Panc1 (cell line): Measurements from ENCODE around the gene SYNE1. TPM values are rescaled to one million over a fixed set of nuclear protein-coding genes. Genes with fewer than 3 reads are reported as not detected.

Experiments used
- ATAC-seq: fragments of 200-7000 bp; cut with Tn5 transposase; 2 replicates; pipeline ENCODE4 v1.9.1; 2020; ENCODE audit warnings: mild to moderate bottlenecking, moderate library complexity
- BruUV-seq: library from RNA; stranded (reverse); fragments of 400-500 nt; replicated peaks from 2 replicates; lab custom pipeline; 2021; lab: Mats Ljungman, UMichigan
- CTCF ChIA-PET: fragments of 300-600 bp; sonication (Branson Sonifier 250); formaldehyde crosslinking; loops from one replicate; lab custom pipeline; 2022; ENCODE audit warnings: antibody characterized with exemption; lab: Charles Lee
- POLR2A ChIA-PET: fragments of 300-600 bp; sonication (Branson Sonifier 250); formaldehyde crosslinking; loops from one replicate; lab custom pipeline; 2022; ENCODE audit warnings: antibody characterized with exemption; lab: Charles Lee
- DNase-seq: peaks from one replicate; pipeline ENCODE4 v3.0.0-alpha.2; 2010; ENCODE audit warnings: low read depth, low spot score
- H3K27ac ChIP-seq: 2 replicates; pipeline ENCODE4 v1.5.1; 2011; ENCODE audit warnings: mild to moderate bottlenecking, low read length, inconsistent platforms
- H3K27me3 ChIP-seq: fragments of 200-500 bp; sonication (Bioruptor generic); 2 replicates; pipeline ENCODE4 v1.6.0; 2014; ENCODE audit warnings: low read length, inconsistent platforms; ENCODE audit not compliant: control insufficient read depth, insufficient read depth
- H3K36me3 ChIP-seq: fragments of 200-500 bp; sonication (Bioruptor generic); 2 replicates; pipeline ENCODE4 v1.5.1; 2014; ENCODE audit warnings: inconsistent platforms, mild to moderate bottlenecking, low read length, moderate library complexity; ENCODE audit not compliant: control insufficient read depth, insufficient read depth
- H3K4me1 ChIP-seq: 2 replicates; pipeline ENCODE4 v1.5.1; 2011; ENCODE audit warnings: inconsistent platforms, mild to moderate bottlenecking, low read length, moderate library complexity; ENCODE audit not compliant: control insufficient read depth, insufficient read depth
- H3K4me3 ChIP-seq, 2 experiments: 2 replicates each; pipeline ENCODE4 v1.5.1; 2011 to 2012; ENCODE audit warnings: low read depth in 2 of 2, low read length in 2 of 2, mild to moderate bottlenecking in 2 of 2, inconsistent platforms in 1 of 2, moderate library complexity in 1 of 2
- H3K9me3 ChIP-seq: fragments of 200-500 bp; sonication (Bioruptor generic); 2 replicates; pipeline ENCODE4 v1.5.1; 2014; ENCODE audit warnings: low read depth, mild to moderate bottlenecking, inconsistent platforms, low read length, moderate library complexity; ENCODE audit not compliant: control insufficient read depth, insufficient read depth
- POLR2AphosphoS5 ChIP-seq: IDR thresholded peaks from 2 replicates; pipeline ENCODE4 v1.6.1; 2012; ENCODE audit warnings: mild to moderate bottlenecking, low read depth, low read length, moderate library complexity
- SIN3A ChIP-seq: IDR thresholded peaks from 2 replicates; pipeline ENCODE4 v1.6.1; 2012; ENCODE audit warnings: low read depth, mild to moderate bottlenecking, low read length, moderate library complexity, borderline replicate concordance; ENCODE audit not compliant: insufficient read depth
- TCF7L2 ChIP-seq: IDR thresholded peaks from 2 replicates; pipeline ENCODE4 v1.6.1; 2011; ENCODE audit warnings: mild to moderate bottlenecking, low read depth, low read length, inconsistent platforms
- in situ Hi-C: cut with HindIII; loops from 2 replicates; pipeline ENCODE4 v1.10.0; 2016; ENCODE audit warnings: low sequenced_read_pairs, low pct_unique_long_range_greater_than_20kb
- intact Hi-C: fragments of 100-400 bp; cut with micrococcal nuclease; formaldehyde crosslinking; loops from one replicate; pipeline ENCODE4 v1.10.0; 2022; ENCODE audit not compliant: unreplicated experiment
- total RNA-seq: library from RNA; stranded (reverse); gene quantifications from one replicate; pipeline ENCODE4 v1.2.1, GENCODE V29; 2021; ENCODE audit not compliant: unreplicated experiment
- TF ChIP-seq, protein P1 (sequence below), 2 experiments: IDR thresholded peaks; 2 replicates each; pipeline ENCODE4 v1.6.1; 2011 to 2012; ENCODE audit warnings: low read depth in 2 of 2, control low read depth in 1 of 2, low read length in 1 of 2, mild to moderate bottlenecking in 1 of 2, moderate library complexity in 1 of 2; ENCODE audit not compliant: insufficient read depth in 1 of 2
- TF ChIP-seq, protein P2 (sequence below): fragments of 450-650 bp; IDR thresholded peaks from 2 replicates; pipeline ENCODE4 v1.5.1; 2017; ENCODE audit warnings: mild to moderate bottlenecking

The SYNE1 gene
- total RNA-seq, 1 experiment from 2014 or later = 3.2 TPM

GRCh38 chr6:152596726-152597125 lies 40.4 kb downstream of the SYNE1 start:
- BruUV-seq = no TSS peak
- intact Hi-C loops = no loop called here
- no peaks in the 10 kb centered on the region for H3K36me3 ChIP-seq
- H3K9me3 ChIP-seq = no peaks in the 10 kb centered on the region
- DNase-seq (no peak), ATAC-seq (no peak)
- H3K27ac ChIP-seq = no peak overlapping the region
- CTCF ChIA-PET = no interaction called here
- no peaks in the 10 kb centered on the region for H3K27me3 ChIP-seq
- TF ChIP-seq, protein P1, sequence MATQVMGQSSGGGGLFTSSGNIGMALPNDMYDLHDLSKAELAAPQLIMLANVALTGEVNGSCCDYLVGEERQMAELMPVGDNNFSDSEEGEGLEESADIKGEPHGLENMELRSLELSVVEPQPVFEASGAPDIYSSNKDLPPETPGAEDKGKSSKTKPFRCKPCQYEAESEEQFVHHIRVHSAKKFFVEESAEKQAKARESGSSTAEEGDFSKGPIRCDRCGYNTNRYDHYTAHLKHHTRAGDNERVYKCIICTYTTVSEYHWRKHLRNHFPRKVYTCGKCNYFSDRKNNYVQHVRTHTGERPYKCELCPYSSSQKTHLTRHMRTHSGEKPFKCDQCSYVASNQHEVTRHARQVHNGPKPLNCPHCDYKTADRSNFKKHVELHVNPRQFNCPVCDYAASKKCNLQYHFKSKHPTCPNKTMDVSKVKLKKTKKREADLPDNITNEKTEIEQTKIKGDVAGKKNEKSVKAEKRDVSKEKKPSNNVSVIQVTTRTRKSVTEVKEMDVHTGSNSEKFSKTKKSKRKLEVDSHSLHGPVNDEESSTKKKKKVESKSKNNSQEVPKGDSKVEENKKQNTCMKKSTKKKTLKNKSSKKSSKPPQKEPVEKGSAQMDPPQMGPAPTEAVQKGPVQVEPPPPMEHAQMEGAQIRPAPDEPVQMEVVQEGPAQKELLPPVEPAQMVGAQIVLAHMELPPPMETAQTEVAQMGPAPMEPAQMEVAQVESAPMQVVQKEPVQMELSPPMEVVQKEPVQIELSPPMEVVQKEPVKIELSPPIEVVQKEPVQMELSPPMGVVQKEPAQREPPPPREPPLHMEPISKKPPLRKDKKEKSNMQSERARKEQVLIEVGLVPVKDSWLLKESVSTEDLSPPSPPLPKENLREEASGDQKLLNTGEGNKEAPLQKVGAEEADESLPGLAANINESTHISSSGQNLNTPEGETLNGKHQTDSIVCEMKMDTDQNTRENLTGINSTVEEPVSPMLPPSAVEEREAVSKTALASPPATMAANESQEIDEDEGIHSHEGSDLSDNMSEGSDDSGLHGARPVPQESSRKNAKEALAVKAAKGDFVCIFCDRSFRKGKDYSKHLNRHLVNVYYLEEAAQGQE (IDR thresholded peaks at IDR 0.05; ENCODE audit: insufficient read depth in 1 of 2, low read depth in 2 of 2, low read length in 1 of 2) = no peak
- TF ChIP-seq, protein P2, sequence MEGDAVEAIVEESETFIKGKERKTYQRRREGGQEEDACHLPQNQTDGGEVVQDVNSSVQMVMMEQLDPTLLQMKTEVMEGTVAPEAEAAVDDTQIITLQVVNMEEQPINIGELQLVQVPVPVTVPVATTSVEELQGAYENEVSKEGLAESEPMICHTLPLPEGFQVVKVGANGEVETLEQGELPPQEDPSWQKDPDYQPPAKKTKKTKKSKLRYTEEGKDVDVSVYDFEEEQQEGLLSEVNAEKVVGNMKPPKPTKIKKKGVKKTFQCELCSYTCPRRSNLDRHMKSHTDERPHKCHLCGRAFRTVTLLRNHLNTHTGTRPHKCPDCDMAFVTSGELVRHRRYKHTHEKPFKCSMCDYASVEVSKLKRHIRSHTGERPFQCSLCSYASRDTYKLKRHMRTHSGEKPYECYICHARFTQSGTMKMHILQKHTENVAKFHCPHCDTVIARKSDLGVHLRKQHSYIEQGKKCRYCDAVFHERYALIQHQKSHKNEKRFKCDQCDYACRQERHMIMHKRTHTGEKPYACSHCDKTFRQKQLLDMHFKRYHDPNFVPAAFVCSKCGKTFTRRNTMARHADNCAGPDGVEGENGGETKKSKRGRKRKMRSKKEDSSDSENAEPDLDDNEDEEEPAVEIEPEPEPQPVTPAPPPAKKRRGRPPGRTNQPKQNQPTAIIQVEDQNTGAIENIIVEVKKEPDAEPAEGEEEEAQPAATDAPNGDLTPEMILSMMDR = no peak
- TF ChIP-seq TCF7L2 (no peak), SIN3A (no peak), POLR2AphosphoS5 (no peak)
- H3K4me1 ChIP-seq = no peaks in the 10 kb centered on the region
- no peak overlapping the region for H3K4me3 ChIP-seq
- in situ Hi-C loops = no loop called here
- POLR2A ChIA-PET = no interaction called here

GRCh38 chr6:152595499-152595898 lies 41.7 kb downstream of the SYNE1 start:
- Histone ChIP-seq H3K36me3 (no peaks in the 10 kb centered on the region), H3K27ac (no peak overlapping the region), H3K9me3 (no peaks in the 10 kb centered on the region), H3K4me1 (no peaks in the 10 kb centered on the region), H3K27me3 (no peaks in the 10 kb centered on the region), H3K4me3 (no peak overlapping the region)
- POLR2A ChIA-PET = no interaction called here
- ATAC-seq (no peak), DNase-seq (no peak)
- CTCF ChIA-PET = no interaction called here
- in situ Hi-C loops (no loop called here), intact Hi-C loops (no loop called here)
- TF ChIP-seq TCF7L2 = no peak
- TF ChIP-seq, protein P1 (IDR thresholded peaks at IDR 0.05; ENCODE audit: insufficient read depth in 1 of 2, low read depth in 2 of 2, low read length in 1 of 2) = no peak
- TF ChIP-seq, protein P2 = peak; percentile 46
- no peak for TF ChIP-seq SIN3A
- TF ChIP-seq POLR2AphosphoS5 = no peak
- no TSS peak for BruUV-seq
